GM12878 (cell line): ENCODE measurements around the gene COL18A1. TPM values are rescaled to one million over a fixed set of nuclear protein-coding genes. Genes with fewer than 3 reads are reported as not detected.

Experiments
- ATAC-seq: fragments of 200-7000 bp; cut with Tn5 transposase; 3 replicates; pipeline ENCODE4 v1.9.1; 2020; ENCODE audit warnings: mild to moderate bottlenecking, moderate library complexity
- BruUV-seq: library from RNA; stranded (reverse); fragments of 400-500 nt; replicated peaks from 2 replicates; lab custom pipeline; 2021; lab: Mats Ljungman, UMichigan
- CTCF ChIA-PET: fragments of 300-600 bp; sonication (Branson Sonifier 250); formaldehyde crosslinking; extraction: SDS; loops from one replicate; lab custom pipeline; 2021; ENCODE audit warnings: inconsistent platforms; lab: Yijun Ruan, JAX
- POLR2A ChIA-PET: fragments of 350-600 bp; formaldehyde crosslinking; extraction: SDS; loops from one replicate; lab custom pipeline; 2021; ENCODE audit warnings: inconsistent platforms; lab: Charles Lee
- RAD21 ChIA-PET: fragments of 300-600 bp; sonication (Branson Sonifier 250); formaldehyde crosslinking; loops from one replicate; lab custom pipeline; 2023; ENCODE audit warnings: antibody characterized with exemption; ENCODE audit not compliant: unreplicated experiment; lab: Charles Lee
- SMC1A ChIA-PET: fragments of 300-600 bp; sonication (Branson Sonifier 250); formaldehyde crosslinking; loops from one replicate; lab custom pipeline; 2023; ENCODE audit not compliant: unreplicated experiment, uncharacterized antibody; lab: Charles Lee
- DNase-seq: peaks from one replicate; pipeline ENCODE4 v3.0.0-alpha.2; 2011; ENCODE audit warnings: low read depth, low spot score
- FAIRE-seq: peaks from 3 replicates; lab custom pipeline; 2011; peaks lifted over from hg19 to GRCh38; lab: Jason Lieb, UNC
- H2AFZ ChIP-seq: 2 replicates; pipeline ENCODE4 v1.6.0; 2011; ENCODE audit warnings: low read depth, low read length, control low read depth; ENCODE audit not compliant: control insufficient read depth
- H3K27ac ChIP-seq: 2 replicates; pipeline ENCODE4 v1.5.1; 2011; ENCODE audit warnings: control low read depth; ENCODE audit not compliant: control insufficient read depth, insufficient read depth
- H3K27me3 ChIP-seq, 2 experiments: replicated peaks in 1 of 2; 2 replicates each; pipeline versions ENCODE4 v1.6.0 to v1.6.1; 2011; ENCODE audit warnings: low read length in 1 of 2; ENCODE audit not compliant: control insufficient read depth in 2 of 2, insufficient read depth in 2 of 2
- H3K36me3 ChIP-seq, 2 experiments: 2 replicates each; pipeline ENCODE4 v1.5.1; 2011; ENCODE audit warnings: low read length in 1 of 2; ENCODE audit not compliant: control insufficient read depth in 2 of 2, insufficient read depth in 2 of 2
- H3K4me1 ChIP-seq: 2 replicates; pipeline ENCODE4 v1.6.1; 2011; ENCODE audit warnings: mild to moderate bottlenecking, low read length, moderate library complexity, mixed read lengths; ENCODE audit not compliant: control insufficient read depth, insufficient read depth
- H3K4me2 ChIP-seq: 2 replicates; pipeline ENCODE4 v1.6.0; 2011; ENCODE audit warnings: control low read depth; ENCODE audit not compliant: control insufficient read depth, insufficient read depth
- H3K4me3 ChIP-seq: fragments of 200-600 bp; sonication (generic); 2 replicates; pipeline ENCODE4 v1.5.1; 2016
- H3K79me2 ChIP-seq: 2 replicates; pipeline ENCODE4 v1.6.0; 2011; ENCODE audit warnings: low read length; ENCODE audit not compliant: control insufficient read depth, insufficient read depth
- H3K9ac ChIP-seq: 2 replicates; pipeline ENCODE4 v1.8.0; 2011; ENCODE audit warnings: low read length, control low read depth, mixed read lengths; ENCODE audit not compliant: control insufficient read depth, insufficient read depth
- H3K9me3 ChIP-seq: replicated peaks from 3 replicates; pipeline ENCODE4 v1.5.1; 2011; ENCODE audit warnings: mild to moderate bottlenecking, low read length; ENCODE audit not compliant: control insufficient read depth, insufficient read depth
- H4K20me1 ChIP-seq: 2 replicates; pipeline ENCODE4 v1.6.0; 2011; ENCODE audit not compliant: control insufficient read depth, insufficient read depth
- CBFB ChIP-seq: IDR thresholded peaks from 2 replicates; pipeline ENCODE4 v1.6.1; 2016; ENCODE audit warnings: antibody characterized with exemption, low read depth
- CEBPB ChIP-seq, 2 experiments: fragments of 150-350 bp in 1 of 2; IDR thresholded peaks; 2 replicates each; pipeline ENCODE4 v1.6.1; 2012 to 2014; ENCODE audit warnings: low read depth in 2 of 2, low read length in 2 of 2, borderline replicate concordance in 1 of 2, inconsistent platforms in 1 of 2
- EGR1 ChIP-seq, 2 experiments: IDR thresholded peaks; 1 replicate in 1 of 2; 2 replicates in 1 of 2; pipeline ENCODE4 v1.6.1; 2011 to 2012; ENCODE audit warnings: low read depth in 2 of 2, low read length in 2 of 2, borderline replicate concordance in 1 of 2, mild to moderate bottlenecking in 1 of 2, moderate library complexity in 1 of 2
- ESRRA ChIP-seq: IDR thresholded peaks from 2 replicates; pipeline ENCODE4 v1.6.1; 2012; ENCODE audit warnings: mild to moderate bottlenecking, low read length, improper control_type of control experiment
- FOXK2 ChIP-seq: fragments of 450-650 bp; IDR thresholded peaks from 2 replicates; pipeline ENCODE4 v1.6.1; 2017; ENCODE audit warnings: mild to moderate bottlenecking, moderate library complexity
- JUNB ChIP-seq: IDR thresholded peaks from 2 replicates; pipeline ENCODE4 v1.6.1; 2016; ENCODE audit warnings: antibody characterized with exemption, mild to moderate bottlenecking
- NFYB ChIP-seq: IDR thresholded peaks from 2 replicates; pipeline ENCODE4 v1.6.1; 2011; ENCODE audit warnings: low read depth, mild to moderate bottlenecking, low read length, improper control_type of control experiment, moderate library complexity; ENCODE audit not compliant: insufficient read depth
- SPI1 ChIP-seq: IDR thresholded peaks from 2 replicates; pipeline ENCODE4 v1.6.1; 2011; ENCODE audit warnings: low read depth, mild to moderate bottlenecking, low read length, moderate library complexity, borderline replicate concordance; ENCODE audit not compliant: insufficient read depth
- STAT3 ChIP-seq: IDR thresholded peaks from 2 replicates; pipeline ENCODE4 v1.6.1; 2011; ENCODE audit warnings: low read depth, low read length, improper control_type of control experiment
- TAF1 ChIP-seq: IDR thresholded peaks from 2 replicates; pipeline ENCODE4 v1.6.1; 2011; ENCODE audit warnings: mild to moderate bottlenecking, low read depth, low read length, borderline replicate concordance
- ZZZ3 ChIP-seq: IDR thresholded peaks from 2 replicates; pipeline ENCODE4 v1.6.1; 2011; ENCODE audit warnings: low read depth; ENCODE audit not compliant: control insufficient read depth, insufficient read length
- WGBS: methylation state at CpG from one replicate; pipeline ENCODE4 v1.1.6; 2016; ENCODE audit warnings: low lambda C conversion rate; ENCODE audit not compliant: insufficient replicate concordance, insufficient coverage; ENCODE audit errors: missing lambda C conversion rate; 5-methylcytosine and 5-hydroxymethylcytosine counted together
- in situ Hi-C: fragments of 300-500 bp; cut with MboI; formaldehyde crosslinking; loops from 9 replicates; pipeline ENCODE4 v1.14.3; 2018; ENCODE audit warnings: mixed read lengths
- intact Hi-C: fragments of 100-400 bp; cut with micrococcal nuclease; formaldehyde crosslinking; loops from one replicate; pipeline ENCODE4 v1.14.2; 2022; ENCODE audit not compliant: unreplicated experiment
- polyA plus RNA-seq, 11 experiments: library from polyadenylated mRNA; depleted of rRNA in 4 of 11; unstranded in 6 of 11; stranded (reverse) in 5 of 11; fragments of >200 nt; fragmentation: Nextera tagmentation in 4 of 11; fragmentation: Illumina TruSeq in 1 of 11; extraction: Ambion mirVana in 4 of 11; extraction: Trizol in 1 of 11; gene quantifications; 1 replicate in 1 of 11; 2 replicates in 10 of 11; pipeline versions ENCODE4 v1.2.1 to v1.2.3, GENCODE V29; 2011 to 2016; ENCODE audit warnings: inconsistent platforms in 2 of 11, missing spikeins in 2 of 11, low read depth in 1 of 11
- total RNA-seq, 4 experiments: library from RNA; depleted of rRNA in 3 of 4; stranded (reverse); fragments of >200 nt in 3 of 4; fragmentation: Illumina TruSeq in 1 of 4; extraction: Trizol in 1 of 4; gene quantifications; 2 replicates each; pipeline versions ENCODE4 v1.2.1 to v1.2.3, GENCODE V29; 2013 to 2021
- TF ChIP-seq, protein P1 (sequence below): IDR thresholded peaks from 2 replicates; pipeline ENCODE4 v1.6.1; 2012; ENCODE audit warnings: improper control_type of control experiment, low read depth, low read length; ENCODE audit not compliant: insufficient replicate concordance
- TF ChIP-seq, protein P2 (sequence below): fragments of 450-650 bp; IDR thresholded peaks from 2 replicates; pipeline ENCODE4 v1.6.1; 2016; ENCODE audit warnings: mild to moderate bottlenecking
- TF ChIP-seq, protein P3 (sequence below): fragments of 450-650 bp; IDR thresholded peaks from 2 replicates; pipeline ENCODE4 v1.6.1; 2018; ENCODE audit warnings: mild to moderate bottlenecking, low read depth, moderate library complexity; ENCODE audit not compliant: partially characterized antibody

Gene COL18A1
- total and polyA plus RNA-seq, 10 of the 15 experiments (the other 5 are each of a cell fraction or from before 2014, with no cell fraction given): under 0.01 to 0.49 (median 0.09) TPM; not detected in 3

DNA sequence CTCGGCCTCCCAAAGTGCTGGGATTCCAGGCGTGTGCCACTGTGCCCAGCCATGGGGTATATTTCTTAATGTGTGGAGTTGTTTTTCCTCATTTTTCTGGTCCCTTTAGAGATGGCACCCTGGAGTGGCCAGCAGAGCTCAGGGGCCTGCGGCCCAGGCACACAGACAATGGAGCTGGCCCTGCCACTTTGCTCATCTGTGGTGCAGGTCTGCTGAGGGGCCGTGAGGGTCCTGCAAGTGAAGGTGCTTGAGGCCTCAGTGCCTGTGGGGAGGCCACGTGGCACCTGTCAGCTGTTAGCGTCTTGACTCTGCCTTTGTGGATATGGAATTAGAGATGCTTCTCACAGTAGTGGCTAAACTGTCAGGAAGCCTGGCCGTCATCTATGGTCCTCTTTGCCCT is 7.5 kb downstream of the COL18A1 start (continued):
- TF ChIP-seq, protein P1, sequence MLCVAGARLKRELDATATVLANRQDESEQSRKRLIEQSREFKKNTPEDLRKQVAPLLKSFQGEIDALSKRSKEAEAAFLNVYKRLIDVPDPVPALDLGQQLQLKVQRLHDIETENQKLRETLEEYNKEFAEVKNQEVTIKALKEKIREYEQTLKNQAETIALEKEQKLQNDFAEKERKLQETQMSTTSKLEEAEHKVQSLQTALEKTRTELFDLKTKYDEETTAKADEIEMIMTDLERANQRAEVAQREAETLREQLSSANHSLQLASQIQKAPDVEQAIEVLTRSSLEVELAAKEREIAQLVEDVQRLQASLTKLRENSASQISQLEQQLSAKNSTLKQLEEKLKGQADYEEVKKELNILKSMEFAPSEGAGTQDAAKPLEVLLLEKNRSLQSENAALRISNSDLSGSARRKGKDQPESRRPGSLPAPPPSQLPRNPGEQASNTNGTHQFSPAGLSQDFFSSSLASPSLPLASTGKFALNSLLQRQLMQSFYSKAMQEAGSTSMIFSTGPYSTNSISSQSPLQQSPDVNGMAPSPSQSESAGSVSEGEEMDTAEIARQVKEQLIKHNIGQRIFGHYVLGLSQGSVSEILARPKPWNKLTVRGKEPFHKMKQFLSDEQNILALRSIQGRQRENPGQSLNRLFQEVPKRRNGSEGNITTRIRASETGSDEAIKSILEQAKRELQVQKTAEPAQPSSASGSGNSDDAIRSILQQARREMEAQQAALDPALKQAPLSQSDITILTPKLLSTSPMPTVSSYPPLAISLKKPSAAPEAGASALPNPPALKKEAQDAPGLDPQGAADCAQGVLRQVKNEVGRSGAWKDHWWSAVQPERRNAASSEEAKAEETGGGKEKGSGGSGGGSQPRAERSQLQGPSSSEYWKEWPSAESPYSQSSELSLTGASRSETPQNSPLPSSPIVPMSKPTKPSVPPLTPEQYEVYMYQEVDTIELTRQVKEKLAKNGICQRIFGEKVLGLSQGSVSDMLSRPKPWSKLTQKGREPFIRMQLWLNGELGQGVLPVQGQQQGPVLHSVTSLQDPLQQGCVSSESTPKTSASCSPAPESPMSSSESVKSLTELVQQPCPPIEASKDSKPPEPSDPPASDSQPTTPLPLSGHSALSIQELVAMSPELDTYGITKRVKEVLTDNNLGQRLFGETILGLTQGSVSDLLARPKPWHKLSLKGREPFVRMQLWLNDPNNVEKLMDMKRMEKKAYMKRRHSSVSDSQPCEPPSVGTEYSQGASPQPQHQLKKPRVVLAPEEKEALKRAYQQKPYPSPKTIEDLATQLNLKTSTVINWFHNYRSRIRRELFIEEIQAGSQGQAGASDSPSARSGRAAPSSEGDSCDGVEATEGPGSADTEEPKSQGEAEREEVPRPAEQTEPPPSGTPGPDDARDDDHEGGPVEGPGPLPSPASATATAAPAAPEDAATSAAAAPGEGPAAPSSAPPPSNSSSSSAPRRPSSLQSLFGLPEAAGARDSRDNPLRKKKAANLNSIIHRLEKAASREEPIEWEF: no peak
- TF ChIP-seq CEBPB (IDR thresholded peaks at IDR 0.05; ENCODE audit: borderline replicate concordance in 1 of 2, low read depth in 2 of 2, low read length in 2 of 2) (no peak), JUNB (no peak), EGR1 (IDR thresholded peaks at IDR 0.05; ENCODE audit: borderline replicate concordance in 1 of 2, low read depth in 2 of 2, low read length in 2 of 2) (no peak), NFYB (no peak), TAF1 (no peak)

DNA sequence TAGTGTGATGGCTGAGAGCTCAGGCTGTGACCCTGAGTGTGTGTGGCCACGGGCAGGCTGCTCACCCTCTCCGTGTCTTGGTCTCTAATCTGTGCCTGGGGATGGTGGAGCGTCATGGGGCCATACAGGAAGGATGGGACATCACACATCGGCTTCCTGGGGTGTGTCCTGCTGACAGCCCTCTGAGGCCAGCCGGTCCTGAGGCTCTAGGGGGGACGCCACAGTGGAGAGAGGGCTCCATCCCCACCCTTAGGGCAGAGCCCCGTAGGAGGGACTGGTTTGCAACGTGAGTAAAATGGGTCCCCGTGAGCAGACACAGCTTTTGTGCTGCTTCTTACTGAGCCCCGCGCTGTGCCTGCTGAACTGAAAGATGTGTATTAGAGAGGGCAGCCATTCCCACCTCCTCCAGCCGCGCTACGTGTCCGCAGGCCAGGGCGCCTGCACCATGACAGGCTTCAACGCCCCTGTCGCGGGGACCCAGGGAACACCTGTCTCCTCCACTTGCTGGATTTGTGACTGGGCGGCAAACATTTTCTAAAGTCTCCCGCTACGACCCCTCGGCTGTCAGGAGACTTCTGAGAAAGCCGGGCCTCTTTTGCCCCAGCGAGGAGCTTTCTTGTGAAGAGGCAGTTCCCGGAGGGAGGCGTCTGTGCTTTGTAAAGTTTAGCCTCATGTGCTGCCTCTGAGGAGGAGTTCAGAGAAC is 8.1 kb downstream of the COL18A1 start:
- Histone ChIP-seq H3K4me1 (no peaks in the 10 kb centered on the region), H3K9ac (no peak overlapping the region), H4K20me1 (no peaks in the 10 kb centered on the region), H3K79me2 (no peaks in the 10 kb centered on the region), H3K9me3 (no peaks in the 10 kb centered on the region), H2AFZ (no peak overlapping the region), H3K27ac (no peak overlapping the region), H3K4me3 (no peak overlapping the region), H3K27me3 (peaks cover 0 to 2% of the 10 kb centered on the region in 2 experiments; a peak in 2 of 4 replicates), H3K36me3 (no peaks in the 10 kb centered on the region), H3K4me2 (no peak overlapping the region)
- 50% methylated on average over 27 of the region's 27 CpGs for WGBS
- intact Hi-C loops (no loop called here), in situ Hi-C loops (no loop called here)
- ChIA-PET SMC1A (no interaction called here), RAD21 (no interaction called here), POLR2A (no interaction called here), CTCF (no interaction called here)
- no peak for FAIRE-seq
- DNase-seq: no peak
- ATAC-seq: no peak
- BruUV-seq: no TSS peak
- TF ChIP-seq FOXK2 (no peak), SPI1 (no peak), CBFB (no peak), ZZZ3 (no peak), ESRRA (no peak), STAT3 (no peak)
- TF ChIP-seq, protein P2, sequence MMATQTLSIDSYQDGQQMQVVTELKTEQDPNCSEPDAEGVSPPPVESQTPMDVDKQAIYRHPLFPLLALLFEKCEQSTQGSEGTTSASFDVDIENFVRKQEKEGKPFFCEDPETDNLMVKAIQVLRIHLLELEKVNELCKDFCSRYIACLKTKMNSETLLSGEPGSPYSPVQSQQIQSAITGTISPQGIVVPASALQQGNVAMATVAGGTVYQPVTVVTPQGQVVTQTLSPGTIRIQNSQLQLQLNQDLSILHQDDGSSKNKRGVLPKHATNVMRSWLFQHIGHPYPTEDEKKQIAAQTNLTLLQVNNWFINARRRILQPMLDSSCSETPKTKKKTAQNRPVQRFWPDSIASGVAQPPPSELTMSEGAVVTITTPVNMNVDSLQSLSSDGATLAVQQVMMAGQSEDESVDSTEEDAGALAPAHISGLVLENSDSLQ: no peak
- TF ChIP-seq, protein P3, sequence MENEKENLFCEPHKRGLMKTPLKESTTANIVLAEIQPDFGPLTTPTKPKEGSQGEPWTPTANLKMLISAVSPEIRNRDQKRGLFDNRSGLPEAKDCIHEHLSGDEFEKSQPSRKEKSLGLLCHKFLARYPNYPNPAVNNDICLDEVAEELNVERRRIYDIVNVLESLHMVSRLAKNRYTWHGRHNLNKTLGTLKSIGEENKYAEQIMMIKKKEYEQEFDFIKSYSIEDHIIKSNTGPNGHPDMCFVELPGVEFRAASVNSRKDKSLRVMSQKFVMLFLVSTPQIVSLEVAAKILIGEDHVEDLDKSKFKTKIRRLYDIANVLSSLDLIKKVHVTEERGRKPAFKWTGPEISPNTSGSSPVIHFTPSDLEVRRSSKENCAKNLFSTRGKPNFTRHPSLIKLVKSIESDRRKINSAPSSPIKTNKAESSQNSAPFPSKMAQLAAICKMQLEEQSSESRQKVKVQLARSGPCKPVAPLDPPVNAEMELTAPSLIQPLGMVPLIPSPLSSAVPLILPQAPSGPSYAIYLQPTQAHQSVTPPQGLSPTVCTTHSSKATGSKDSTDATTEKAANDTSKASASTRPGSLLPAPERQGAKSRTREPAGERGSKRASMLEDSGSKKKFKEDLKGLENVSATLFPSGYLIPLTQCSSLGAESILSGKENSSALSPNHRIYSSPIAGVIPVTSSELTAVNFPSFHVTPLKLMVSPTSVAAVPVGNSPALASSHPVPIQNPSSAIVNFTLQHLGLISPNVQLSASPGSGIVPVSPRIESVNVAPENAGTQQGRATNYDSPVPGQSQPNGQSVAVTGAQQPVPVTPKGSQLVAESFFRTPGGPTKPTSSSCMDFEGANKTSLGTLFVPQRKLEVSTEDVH: no peak
